Smooth muscle cell (in vitro differentiated cells): ENCODE data around the gene LY6G6D. TPM values are rescaled to one million over a fixed set of nuclear protein-coding genes. Genes with fewer than 3 reads are reported as not detected.

ENCODE experiments used
- DNase-seq: peaks from one replicate; lab custom pipeline; 2025; ENCODE audit not compliant: unreplicated experiment; lab: John Stamatoyannopoulos, UW
- H2AFZ ChIP-seq: fragments of 200-600 bp; sonication (generic); 2 replicates; pipeline ENCODE4 v1.6.0; 2016; ENCODE audit warnings: antibody characterized with exemption, low read depth, mild to moderate bottlenecking
- H3F3A ChIP-seq: fragments of 200-600 bp; sonication (generic); 2 replicates; pipeline ENCODE4 v1.6.0; 2017; ENCODE audit warnings: antibody characterized with exemption, low read depth
- H3K27ac ChIP-seq: fragments of 200-600 bp; sonication (generic); 2 replicates; pipeline ENCODE4 v1.5.1; 2016; ENCODE audit warnings: low read depth, mild to moderate bottlenecking
- H3K27me3 ChIP-seq: fragments of 200-600 bp; sonication (generic); 2 replicates; pipeline ENCODE4 v1.6.1; 2016; ENCODE audit warnings: low read depth, mild to moderate bottlenecking
- H3K36me3 ChIP-seq: fragments of 200-600 bp; sonication (generic); 2 replicates; pipeline ENCODE4 v1.5.1; 2016; ENCODE audit warnings: low read depth
- H3K4me1 ChIP-seq: fragments of 200-600 bp; sonication (generic); 2 replicates; pipeline ENCODE4 v1.5.1; 2016; ENCODE audit warnings: low read depth
- H3K4me2 ChIP-seq: fragments of 200-600 bp; sonication (generic); 2 replicates; pipeline ENCODE4 v1.6.0; 2016; ENCODE audit warnings: mild to moderate bottlenecking
- H3K4me3 ChIP-seq: fragments of 200-600 bp; sonication (generic); 2 replicates; pipeline ENCODE4 v1.5.1; 2016; ENCODE audit warnings: mild to moderate bottlenecking
- H3K79me2 ChIP-seq: fragments of 200-600 bp; sonication (generic); 2 replicates; pipeline ENCODE4 v1.6.0; 2016; ENCODE audit warnings: low read depth, mild to moderate bottlenecking
- H3K9ac ChIP-seq: fragments of 200-600 bp; sonication (generic); 2 replicates; pipeline ENCODE4 v1.6.0; 2016; ENCODE audit warnings: low read depth
- H3K9me3 ChIP-seq: fragments of 200-600 bp; sonication (generic); replicated peaks from 2 replicates; pipeline ENCODE4 v1.5.1; 2016; ENCODE audit warnings: low read depth
- H4K20me1 ChIP-seq: fragments of 200-600 bp; sonication (generic); 2 replicates; pipeline ENCODE4 v1.6.0; 2016; ENCODE audit warnings: low read depth
- CTCF ChIP-seq: fragments of 200-600 bp; sonication (generic); IDR thresholded peaks from 2 replicates; pipeline ENCODE4 v1.5.1; 2017; ENCODE audit warnings: borderline replicate concordance, mild to moderate bottlenecking, antibody characterized with exemption; ENCODE audit not compliant: insufficient read depth, poor library complexity, severe bottlenecking
- WGBS: methylation state at CpG from one replicate; pipeline ENCODE4 v1.1.7; 2016; ENCODE audit warnings: low lambda C conversion rate; 5-methylcytosine and 5-hydroxymethylcytosine counted together
- polyA plus RNA-seq: library from polyadenylated mRNA; unstranded; fragments of >200 nt; fragmentation: Nextera tagmentation; extraction: Ambion mirVana; gene quantifications from 2 replicates; pipeline ENCODE4 v1.2.1, GENCODE V29; 2016
- total RNA-seq: library from RNA; depleted of rRNA; stranded (reverse); fragments of >200 nt; gene quantifications from 2 replicates; pipeline ENCODE4 v1.2.3, GENCODE V29; 2014

LY6G6D gene
- total and polyA plus RNA-seq, 2 experiments from 2014 or later: not detected

GRCh38 chr6:31758281-31758680 is 43.1 kb downstream of the LY6G6D start:
- Histone ChIP-seq H3K36me3 (no peaks in the 10 kb centered on the region), H3K79me2 (no peaks in the 10 kb centered on the region), H3K4me1 (peaks cover 6% of the 10 kb centered on the region), H3F3A (no peaks in the 10 kb centered on the region), H3K4me3 (no peak overlapping the region), H3K27ac (no peak overlapping the region), H4K20me1 (no peaks in the 10 kb centered on the region), H3K4me2 (no peak overlapping the region), H3K9me3 (no peaks in the 10 kb centered on the region), H2AFZ (no peak overlapping the region), H3K27me3 (no peaks in the 10 kb centered on the region), H3K9ac (no peak overlapping the region)
- WGBS: 100% methylated on average over 2 of the region's 2 CpGs
- TF ChIP-seq CTCF: no peak
- no peak for DNase-seq

DNA sequence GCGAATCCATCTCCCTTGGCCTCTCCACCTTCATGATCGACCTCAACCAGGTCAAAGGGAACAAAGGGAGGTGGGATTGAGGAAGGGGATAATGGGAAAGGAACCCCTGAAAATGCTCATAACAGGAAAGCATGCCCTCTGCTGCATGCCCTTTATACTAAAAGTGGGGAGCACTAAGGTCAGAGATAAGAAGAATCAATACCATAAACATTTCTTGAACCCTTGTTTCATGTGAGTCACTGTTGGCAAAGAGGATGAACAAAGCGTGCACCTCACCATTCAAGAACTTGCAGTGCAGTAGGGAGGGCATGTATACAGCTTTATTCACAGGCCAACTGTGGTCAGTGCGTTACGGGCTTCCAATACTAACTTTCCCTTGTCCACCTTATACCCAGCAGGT is 45.6 kb downstream of the LY6G6D start:
- Histone ChIP-seq H3K27me3 (no peaks in the 10 kb centered on the region), H3K79me2 (no peaks in the 10 kb centered on the region), H3K9ac (no peak overlapping the region), H4K20me1 (no peaks in the 10 kb centered on the region), H3K4me1 (peaks cover 13% of the 10 kb centered on the region), H3K36me3 (no peaks in the 10 kb centered on the region), H3F3A (no peaks in the 10 kb centered on the region), H3K4me2 (no peak overlapping the region), H3K27ac (no peak overlapping the region), H2AFZ (no peak overlapping the region), H3K9me3 (no peaks in the 10 kb centered on the region), H3K4me3 (no peak overlapping the region)
- 98% methylated on average over 5 of the region's 5 CpGs for WGBS
- TF ChIP-seq CTCF: no peak
- no peak for DNase-seq

DNA sequence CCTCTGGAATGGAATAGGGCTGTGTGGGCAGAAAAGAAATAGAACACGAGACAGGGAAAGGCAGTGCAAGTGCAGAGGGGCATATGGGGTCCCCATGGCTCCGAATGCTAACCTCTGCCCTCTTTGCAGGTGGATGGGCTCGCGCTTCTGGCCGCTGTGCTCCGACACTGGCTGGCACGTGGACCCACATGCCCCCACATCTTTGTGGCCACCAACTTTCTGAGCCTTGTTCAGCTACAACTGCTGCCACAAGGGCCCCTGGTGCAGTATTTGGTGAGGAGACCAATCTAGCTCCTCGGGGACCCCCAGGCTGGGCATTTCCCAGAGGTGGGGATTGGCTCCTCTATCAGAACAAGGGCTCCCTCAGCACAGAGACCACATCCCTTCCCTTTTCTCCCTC is 46.2 kb downstream of the LY6G6D start:
- no peaks in the 10 kb centered on the region for H3K27me3 ChIP-seq

More for the DNA sequence above, 46.2 kb downstream of the LY6G6D start:
- no peak for TF ChIP-seq CTCF
- Histone ChIP-seq H3K4me1 (peaks cover 13% of the 10 kb centered on the region), H3K9me3 (no peaks in the 10 kb centered on the region), H3F3A (no peaks in the 10 kb centered on the region), H3K4me2 (no peak overlapping the region), H3K79me2 (no peaks in the 10 kb centered on the region), H3K27ac (no peak overlapping the region), H2AFZ (no peak overlapping the region), H3K9ac (no peak overlapping the region), H3K4me3 (no peak overlapping the region), H4K20me1 (no peaks in the 10 kb centered on the region), H3K36me3 (no peaks in the 10 kb centered on the region)
- no peak for DNase-seq
- 95% methylated on average over 8 of the region's 8 CpGs for WGBS
